Measurements from ENCODE around the gene FAM151B.
A peak's percentile ranks its signal among the peaks of the same experiment; 100 is the strongest.
"Not testable (repeated sequence)": the region's sequence is repeated elsewhere in the genome, so short reads cannot be mapped to it uniquely, and the experiment has no call there.

FAM151B gene

GRCh38 chr5:80487829-80488721, at the start of gene FAM151B:
Gene FAM151B, plus strand, starts transcription at chr5:80488100. Its CDS starts 24 bp downstream, at chr5:80488124.
- DNase-seq = peak; percentile 80

- DNase-seq = no peak
These were observed 49.2 kb upstream of the FAM151B start for GRCh38 chr5:80438739-80439138.

GRCh38 chr5:80439213-80439612, 48.7 kb upstream of the FAM151B start:
- no peak for DNase-seq

- DNase-seq = no peak
These were observed 45.2 kb upstream of the FAM151B start for GRCh38 chr5:80442742-80443141.

GRCh38 chr5:80453366-80453765, 34.5 kb upstream of the FAM151B start:
- no peak for DNase-seq

- no peak for DNase-seq
These were observed 24.6 kb upstream of the FAM151B start for GRCh38 chr5:80463269-80463668.

- DNase-seq = no peak
These were observed 21.0 kb upstream of the FAM151B start for GRCh38 chr5:80466669-80467485.

- DNase-seq = no peak
These were observed 19.8 kb upstream of the FAM151B start for GRCh38 chr5:80468131-80468530.

GRCh38 chr5:80470631-80471030, 17.3 kb upstream of the FAM151B start:
- DNase-seq = not testable (repeated sequence)

GRCh38 chr5:80474929-80475328, 13.0 kb upstream of the FAM151B start:
- no peak for DNase-seq

- DNase-seq = no peak
These were observed 8.2 kb upstream of the FAM151B start for GRCh38 chr5:80479713-80480112.

- DNase-seq = no peak
These were observed 7.5 kb upstream of the FAM151B start for GRCh38 chr5:80480354-80480753.

GRCh38 chr5:80481019-80481893, 6.6 kb upstream of the FAM151B start:
- DNase-seq = peak; percentile 38

- DNase-seq = no peak
These were observed 5.3 kb upstream of the FAM151B start for GRCh38 chr5:80482578-80482977.

- no peak for DNase-seq
These were observed 4.2 kb upstream of the FAM151B start for GRCh38 chr5:80483636-80484232.

- DNase-seq = no peak
These were observed 464 bp upstream of the FAM151B start for GRCh38 chr5:80487444-80487828.

- DNase-seq = no peak
These were observed 3.4 kb downstream of the FAM151B start for GRCh38 chr5:80491296-80491695.

- DNase-seq = no peak
These were observed 4.8 kb downstream of the FAM151B start for GRCh38 chr5:80492741-80493140.

- DNase-seq = not testable (repeated sequence)
These were observed 5.5 kb downstream of the FAM151B start for GRCh38 chr5:80493443-80493842.

GRCh38 chr5:80495891-80496290, 8.0 kb downstream of the FAM151B start:
- DNase-seq = no peak

GRCh38 chr5:80502800-80503199, 14.9 kb downstream of the FAM151B start:
- DNase-seq = no peak

- no peak for DNase-seq
These were observed 15.7 kb downstream of the FAM151B start for GRCh38 chr5:80503641-80504040.
